Endothelial cell of umbilical vein (primary cell): ENCODE results near the gene EXT2. TPM values are rescaled to one million over a fixed set of nuclear protein-coding genes. Genes with fewer than 3 reads are reported as not detected.

Source experiments
- BruUV-seq: library from RNA; stranded (reverse); fragments of 400-500 nt; replicated peaks from 2 replicates; lab custom pipeline; 2021; lab: Mats Ljungman, UMichigan
- CTCF ChIA-PET: fragments of 300-600, 350-600 bp; sonication (Branson Sonifier 250); formaldehyde crosslinking; loops from one replicate; lab custom pipeline; 2021; ENCODE audit warnings: antibody characterized with exemption, inconsistent platforms; lab: Charles Lee
- POLR2A ChIA-PET: fragments of 300-600, 350-600 bp; sonication (Branson Sonifier 250); formaldehyde crosslinking; loops from one replicate; lab custom pipeline; 2021; ENCODE audit warnings: antibody characterized with exemption, inconsistent platforms; lab: Charles Lee
- DNase-seq: peaks from one replicate; pipeline ENCODE4 v3.0.0-alpha.2; 2011; ENCODE audit warnings: low read depth, low spot score
- FAIRE-seq: peaks from 2 replicates; lab custom pipeline; 2011; peaks lifted over from hg19 to GRCh38; lab: Jason Lieb, UNC
- H2AFZ ChIP-seq: 2 replicates; pipeline ENCODE4 v1.6.0; 2012; ENCODE audit warnings: low read depth, low read length, control low read depth, inconsistent platforms
- H3K27ac ChIP-seq: 2 replicates; pipeline ENCODE4 v1.5.1; 2011; ENCODE audit warnings: low read depth, mild to moderate bottlenecking, control low read depth, low read length, moderate library complexity; ENCODE audit not compliant: insufficient read depth
- H3K27me3 ChIP-seq, 2 experiments: 2 replicates each; pipeline versions ENCODE4 v1.6.0 to v1.6.1; 2011; ENCODE audit warnings: low read length in 2 of 2, mixed read lengths in 1 of 2; ENCODE audit not compliant: control insufficient read depth in 2 of 2, insufficient read depth in 2 of 2
- H3K36me3 ChIP-seq, 2 experiments: 2 replicates in 1 of 2; 3 replicates in 1 of 2; pipeline ENCODE4 v1.5.1; 2011; ENCODE audit warnings: low read length in 2 of 2, mild to moderate bottlenecking in 1 of 2, moderate library complexity in 1 of 2; ENCODE audit not compliant: control insufficient read depth in 2 of 2, insufficient read depth in 2 of 2; ENCODE audit errors: extremely low read depth in 1 of 2
- H3K4me1 ChIP-seq: 3 replicates; pipeline ENCODE4 v1.5.1; 2011; ENCODE audit warnings: mild to moderate bottlenecking, low read length; ENCODE audit not compliant: control insufficient read depth, insufficient read depth; ENCODE audit errors: extremely low read depth
- H3K4me2 ChIP-seq: 2 replicates; pipeline ENCODE4 v1.6.1; 2011; ENCODE audit warnings: low read length, control low read depth, mixed read lengths; ENCODE audit not compliant: insufficient read depth
- H3K4me3 ChIP-seq, 3 experiments: fragments of 200-600 bp in 1 of 3; sonication (generic), shearing (Covaris generic) in 1 of 3; replicated peaks in 1 of 3; 2 replicates each; pipeline ENCODE4 v1.5.1; 2011 to 2016; ENCODE audit warnings: control low read depth in 3 of 3, low read length in 3 of 3, mild to moderate bottlenecking in 2 of 3, inconsistent platforms in 1 of 3, low read depth in 1 of 3, moderate library complexity in 1 of 3; ENCODE audit not compliant: insufficient read depth in 1 of 3
- H3K79me2 ChIP-seq: 2 replicates; pipeline ENCODE4 v1.6.0; 2012; ENCODE audit warnings: low read length, inconsistent platforms; ENCODE audit not compliant: control insufficient read depth, insufficient read depth
- H3K9ac ChIP-seq: replicated peaks from 2 replicates; pipeline ENCODE3; 2011; ENCODE audit warnings: low read length, control low read depth; ENCODE audit not compliant: insufficient read depth; ENCODE audit errors: extremely low read depth
- H3K9me1 ChIP-seq: replicated peaks from 3 replicates; pipeline ENCODE4 v1.6.0; 2011; ENCODE audit warnings: mild to moderate bottlenecking, low read length; ENCODE audit not compliant: control insufficient read depth, insufficient read depth; ENCODE audit errors: extremely low read depth
- H3K9me3 ChIP-seq: replicated peaks from 2 replicates; pipeline ENCODE4 v1.5.1; 2012; ENCODE audit warnings: low read length, inconsistent platforms; ENCODE audit not compliant: control insufficient read depth, insufficient read depth
- H4K20me1 ChIP-seq: replicated peaks from 2 replicates; pipeline ENCODE3; 2011; ENCODE audit warnings: mild to moderate bottlenecking, low read length; ENCODE audit not compliant: control insufficient read depth, insufficient read depth; ENCODE audit errors: extremely low read depth
- EZH2 ChIP-seq: IDR thresholded peaks from 2 replicates; pipeline ENCODE4 v1.6.1; 2012; ENCODE audit warnings: borderline replicate concordance, low read depth, mild to moderate bottlenecking, moderate library complexity, low read length, inconsistent platforms; ENCODE audit not compliant: severe bottlenecking
- FOS ChIP-seq: IDR thresholded peaks from 2 replicates; pipeline ENCODE4 v1.6.1; 2011; ENCODE audit warnings: mild to moderate bottlenecking, low read length, moderate library complexity, borderline replicate concordance; ENCODE audit not compliant: insufficient read depth
- GATA2 ChIP-seq: IDR thresholded peaks from 2 replicates; pipeline ENCODE4 v1.7.0; 2011; ENCODE audit warnings: low read depth, mild to moderate bottlenecking, moderate library complexity, mixed read lengths, low read length; ENCODE audit not compliant: insufficient read length, insufficient read depth
- JUN ChIP-seq: IDR thresholded peaks from 2 replicates; pipeline ENCODE4 v1.6.1; 2011; ENCODE audit warnings: borderline replicate concordance, low read depth; ENCODE audit not compliant: insufficient read length, insufficient read depth
- MYC ChIP-seq: IDR thresholded peaks from one replicate; pipeline ENCODE4 v1.6.1; 2011; ENCODE audit warnings: mild to moderate bottlenecking, low read depth, low read length
- POLR2A ChIP-seq: IDR thresholded peaks from 2 replicates; pipeline ENCODE4 v1.6.1; 2012; ENCODE audit warnings: low read depth, mild to moderate bottlenecking, control low read depth, low read length
- POLR2AphosphoS5 ChIP-seq: IDR thresholded peaks from 2 replicates; pipeline ENCODE4 v1.6.1; 2012; ENCODE audit warnings: low read depth, mild to moderate bottlenecking, control low read depth, low read length, moderate library complexity; ENCODE audit not compliant: insufficient read depth
- dilution Hi-C: fragments of 300-500 bp; cut with MboI; formaldehyde crosslinking; loops from one replicate; pipeline ENCODE4 v1.15.0; 2019; ENCODE audit warnings: low sequenced_read_pairs; ENCODE audit not compliant: extremely low pct_ligation_motif_present
- intact Hi-C: fragments of 100-400 bp; cut with micrococcal nuclease; formaldehyde crosslinking; loops from one replicate; pipeline ENCODE4 v1.10.0; 2022
- polyA plus RNA-seq, 4 experiments: library from polyadenylated mRNA; depleted of rRNA in 3 of 4; stranded (reverse) in 3 of 4; unstranded in 1 of 4; fragments of >200 nt; gene quantifications; 2 replicates each; pipeline versions ENCODE4 v1.2.1 to v1.2.3, GENCODE V29; 2011 to 2012; ENCODE audit warnings: missing spikeins in 1 of 4
- total RNA-seq: library from RNA; stranded (reverse); gene quantifications from 2 replicates; pipeline ENCODE4 v1.2.3, GENCODE V29; 2021
- TF ChIP-seq, protein P1 (sequence below), 2 donors: IDR thresholded peaks; 1 replicate in 1 of 2; 2 replicates in 1 of 2; pipeline ENCODE4 v1.5.1; 2011; ENCODE audit warnings: low read length in 2 of 2, mild to moderate bottlenecking in 2 of 2, moderate library complexity in 2 of 2, control low read depth in 1 of 2, inconsistent platforms in 1 of 2, low read depth in 1 of 2; ENCODE audit not compliant: insufficient read depth in 1 of 2; ENCODE audit errors: extremely low read depth in 1 of 2
- TF ChIP-seq, protein P2 (sequence below): IDR thresholded peaks from 2 replicates; pipeline ENCODE4 v1.6.1; 2011; ENCODE audit not compliant: insufficient read depth, insufficient read length

EXT2 gene
- total and polyA plus RNA-seq, 2 donors (not counting 3 experiments of a cell fraction or from before 2014, with no cell fraction given): 50.9 to 60.3 TPM

DNA sequence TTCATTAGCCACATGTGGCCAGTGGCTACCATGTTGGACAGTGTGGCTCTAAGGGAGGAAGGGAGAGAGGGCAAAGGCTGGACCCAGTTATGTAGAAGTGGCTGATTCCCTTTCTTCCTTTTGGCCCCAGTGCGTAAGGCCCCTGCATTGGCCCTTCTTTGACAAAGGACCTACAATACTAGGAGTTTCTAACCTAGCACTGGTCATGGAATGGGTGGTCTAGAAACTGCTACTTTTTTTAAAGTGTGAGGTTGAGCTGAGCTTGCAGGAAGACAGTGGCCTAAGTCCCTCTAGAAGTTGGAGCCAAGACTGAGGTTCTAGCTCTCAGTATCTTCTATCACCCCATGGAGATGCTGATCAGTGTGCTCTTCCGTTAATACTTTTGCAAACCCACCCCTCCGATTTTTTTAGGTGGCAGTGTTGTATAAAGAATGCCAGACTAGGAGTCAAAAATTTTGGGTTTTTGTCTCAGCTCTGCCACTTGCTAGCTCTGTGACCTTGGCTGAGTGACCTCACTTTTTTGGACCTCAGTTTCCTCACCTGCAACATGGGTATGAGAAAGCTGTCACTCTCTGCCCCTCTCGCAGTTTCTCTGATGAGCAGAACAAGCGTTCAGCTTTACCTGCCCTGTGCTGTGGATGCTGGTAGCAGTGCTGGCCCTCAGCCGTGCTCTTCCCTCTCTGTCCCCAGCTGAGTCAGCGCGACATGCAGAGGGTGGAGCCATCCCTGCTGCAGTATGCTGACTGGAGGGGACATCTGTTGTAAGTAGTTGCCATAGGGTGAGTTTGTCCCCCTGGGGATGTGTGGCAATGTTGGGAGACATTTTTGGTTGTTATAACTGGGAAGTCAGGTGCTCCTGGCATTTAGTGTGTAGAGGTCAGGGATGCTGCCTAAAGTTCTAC lies 22.5 kb upstream of the EXT2 start:
- H3K4me1 ChIP-seq: no peaks in the 10 kb centered on the region
- dilution Hi-C loops: no loop called here
- H3K27ac ChIP-seq: no peak overlapping the region
- H3K27me3 ChIP-seq: no peaks in the 10 kb centered on the region
- intact Hi-C loops: no loop called here
- H2AFZ ChIP-seq: no peak overlapping the region
- H3K9me1 ChIP-seq: no peaks in the 10 kb centered on the region
- BruUV-seq: no TSS peak
- H3K4me2 ChIP-seq: no peak overlapping the region
- no peak overlapping the region for H3K9ac ChIP-seq
- DNase-seq (no peak), FAIRE-seq (no peak)
- CTCF ChIA-PET: interaction anchor here (1.9 to 3.5 kb wide), 2 partner anchors 21 to 22 kb away, joined by 22 to 26 read pairs; partner anchors contain the start of gene EXT2
- no peaks in the 10 kb centered on the region for H3K79me2 ChIP-seq
- H3K36me3 ChIP-seq: peaks cover 0 to 3% of the 10 kb centered on the region in 2 experiments
- H4K20me1 ChIP-seq: no peaks in the 10 kb centered on the region
- H3K4me3 ChIP-seq: no peak overlapping the region
- no peak for TF ChIP-seq POLR2A
- POLR2A ChIA-PET: no interaction called here
- no peaks in the 10 kb centered on the region for H3K9me3 ChIP-seq

DNA sequence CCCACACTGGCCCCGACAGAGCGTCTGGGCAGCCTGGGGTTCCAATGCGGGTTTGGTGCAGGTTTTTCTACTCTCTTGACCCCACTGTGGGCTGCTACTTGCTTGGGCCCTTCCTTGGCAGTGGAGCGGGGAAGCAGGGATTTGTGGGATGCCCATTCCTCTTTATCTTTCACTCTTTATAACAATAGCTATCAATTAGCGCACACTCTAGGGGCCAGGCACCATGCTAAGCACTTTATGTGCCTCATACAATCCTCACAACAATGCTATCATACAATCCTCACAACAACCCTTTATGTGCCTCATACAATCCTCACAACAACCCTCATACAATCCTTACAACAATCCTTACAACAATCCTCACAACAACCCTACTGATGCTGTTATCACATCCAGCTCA lies 16.7 kb upstream of the EXT2 start:
- no peak overlapping the region for H2AFZ ChIP-seq
- intact Hi-C loops: no loop called here
- peaks cover 5% of the 10 kb centered on the region in 2 experiments for H3K27me3 ChIP-seq
- ChIA-PET POLR2A (no interaction called here), CTCF (interaction anchor here (1.4 to 2.3 kb wide), 2 partner anchors 10 to 16 kb away, joined by 4 to 14 read pairs; partner anchors contain the start of gene EXT2)
- no peaks in the 10 kb centered on the region for H3K4me1 ChIP-seq
- no TSS peak for BruUV-seq
- H4K20me1 ChIP-seq: no peaks in the 10 kb centered on the region
- H3K79me2 ChIP-seq: no peaks in the 10 kb centered on the region
- dilution Hi-C loops: no loop called here
- H3K4me3 ChIP-seq: no peak overlapping the region
- TF ChIP-seq POLR2A (no peak), FOS (no peak), POLR2AphosphoS5 (no peak), GATA2 (no peak), EZH2 (no peak), JUN (no peak), MYC (no peak)
- TF ChIP-seq, protein P1, sequence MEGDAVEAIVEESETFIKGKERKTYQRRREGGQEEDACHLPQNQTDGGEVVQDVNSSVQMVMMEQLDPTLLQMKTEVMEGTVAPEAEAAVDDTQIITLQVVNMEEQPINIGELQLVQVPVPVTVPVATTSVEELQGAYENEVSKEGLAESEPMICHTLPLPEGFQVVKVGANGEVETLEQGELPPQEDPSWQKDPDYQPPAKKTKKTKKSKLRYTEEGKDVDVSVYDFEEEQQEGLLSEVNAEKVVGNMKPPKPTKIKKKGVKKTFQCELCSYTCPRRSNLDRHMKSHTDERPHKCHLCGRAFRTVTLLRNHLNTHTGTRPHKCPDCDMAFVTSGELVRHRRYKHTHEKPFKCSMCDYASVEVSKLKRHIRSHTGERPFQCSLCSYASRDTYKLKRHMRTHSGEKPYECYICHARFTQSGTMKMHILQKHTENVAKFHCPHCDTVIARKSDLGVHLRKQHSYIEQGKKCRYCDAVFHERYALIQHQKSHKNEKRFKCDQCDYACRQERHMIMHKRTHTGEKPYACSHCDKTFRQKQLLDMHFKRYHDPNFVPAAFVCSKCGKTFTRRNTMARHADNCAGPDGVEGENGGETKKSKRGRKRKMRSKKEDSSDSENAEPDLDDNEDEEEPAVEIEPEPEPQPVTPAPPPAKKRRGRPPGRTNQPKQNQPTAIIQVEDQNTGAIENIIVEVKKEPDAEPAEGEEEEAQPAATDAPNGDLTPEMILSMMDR (IDR thresholded peaks at IDR 0.05; ENCODE audit: extremely low read depth in 1 of 2, insufficient read depth in 1 of 2, low read depth in 1 of 2, low read length in 2 of 2): no peak
- TF ChIP-seq, protein P2, sequence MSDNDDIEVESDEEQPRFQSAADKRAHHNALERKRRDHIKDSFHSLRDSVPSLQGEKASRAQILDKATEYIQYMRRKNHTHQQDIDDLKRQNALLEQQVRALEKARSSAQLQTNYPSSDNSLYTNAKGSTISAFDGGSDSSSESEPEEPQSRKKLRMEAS: no peak
- H3K27ac ChIP-seq: no peak overlapping the region
- DNase-seq (no peak), FAIRE-seq (no peak)
- no peak overlapping the region for H3K9ac ChIP-seq
- no peaks in the 10 kb centered on the region for H3K9me3 ChIP-seq
- H3K4me2 ChIP-seq: no peak overlapping the region
- H3K9me1 ChIP-seq: no peaks in the 10 kb centered on the region
- peaks cover 0 to 3% of the 10 kb centered on the region in 2 experiments for H3K36me3 ChIP-seq
